Measurements from ENCODE around the gene D2HGDH.

DNA sequence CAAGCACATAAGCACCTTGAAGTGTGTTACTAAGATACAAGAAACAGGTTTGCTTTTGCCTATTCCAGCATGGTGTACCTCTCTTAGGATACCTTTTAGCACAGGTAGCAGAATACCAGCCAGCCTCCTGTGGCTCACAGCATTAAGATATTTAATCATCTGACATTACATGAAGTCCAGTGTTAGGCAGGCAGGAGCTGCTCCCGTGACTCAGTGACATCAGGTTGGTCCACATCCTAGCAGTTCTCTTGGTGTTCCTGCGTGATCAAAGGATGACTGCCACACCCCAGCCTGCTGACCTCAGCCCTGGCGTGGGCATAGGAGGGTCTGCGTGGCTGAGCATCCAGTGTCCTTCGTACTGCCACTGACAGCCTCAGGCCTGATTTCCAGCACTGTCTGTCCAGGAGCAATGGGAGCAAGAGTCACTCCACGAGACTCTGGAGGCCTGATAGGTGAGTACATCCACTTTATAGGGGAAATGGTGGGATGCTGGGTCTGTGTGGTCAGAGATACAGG lies 44.2 kb upstream of the D2HGDH start:
- TF ChIP-seq CTCF (IDR thresholded peaks at IDR 0.05), result no peak
- no peak for TF ChIP-seq POLR2A (IDR thresholded peaks at IDR 0.05)
- TF ChIP-seq POLR2AphosphoS5 (IDR thresholded peaks at IDR 0.05; ENCODE audit: insufficient read depth in 1 of 2, low read depth in 1 of 2), result no peak

Measured in vagina (tissue), 2 donors.